GM13977 (cell line): ENCODE results near the gene ERC2.

Experiments used
- DNase-seq: peaks from one replicate; pipeline ENCODE4 v3.0.0; 2012; ENCODE audit warnings: low spot score
- CTCF ChIP-seq: IDR thresholded peaks from 2 replicates; pipeline ENCODE4 v1.5.1; 2012; ENCODE audit warnings: mild to moderate bottlenecking, control low read depth; ENCODE audit not compliant: insufficient read depth; ENCODE audit errors: extremely low read depth, missing control alignments
- in situ Hi-C: fragments of 300-500 bp; cut with MboI; formaldehyde crosslinking; loops from one replicate; pipeline ENCODE4 v1.12.0; 2022; ENCODE audit warnings: low sequenced_read_pairs, low pct_unique_long_range_greater_than_20kb, mixed read lengths, inconsistent platforms; ENCODE audit not compliant: unreplicated experiment

Gene ERC2

GRCh38 chr3:55720614-55721013 lies 747.7 kb downstream of the ERC2 start:
- TF ChIP-seq CTCF = peak; percentile 34
- in situ Hi-C loops = loop anchor here (10.0 kb wide), 1 partner anchor 226 kb away; no protein-coding TSS in a partner anchor
- peak; percentile 50 for DNase-seq

- in situ Hi-C loops = no loop called here
- DNase-seq = no peak
- no peak for TF ChIP-seq CTCF
Measured at GRCh38 chr3:55719508-55719907, 748.8 kb downstream of the ERC2 start.

GRCh38 chr3:55719006-55719405 lies 749.3 kb downstream of the ERC2 start:
- in situ Hi-C loops = no loop called here
- DNase-seq = no peak
- no peak for TF ChIP-seq CTCF

- DNase-seq = no peak
- in situ Hi-C loops = no loop called here
- TF ChIP-seq CTCF = no peak
Measured at GRCh38 chr3:55718521-55718921, 749.7 kb downstream of the ERC2 start.

GRCh38 chr3:55718074-55718473 lies 750.2 kb downstream of the ERC2 start:
- in situ Hi-C loops = no loop called here
- no peak for TF ChIP-seq CTCF
- DNase-seq = no peak

- no peak for DNase-seq
- TF ChIP-seq CTCF = no peak
Measured at GRCh38 chr3:55717481-55717880, 750.8 kb downstream of the ERC2 start.

GRCh38 chr3:55716611-55717225 lies 751.5 kb downstream of the ERC2 start:
- in situ Hi-C loops = no loop called here
- TF ChIP-seq CTCF = no peak
- DNase-seq = no peak

More at GRCh38 chr3:55717481-55717880, 750.8 kb downstream of the ERC2 start:
- in situ Hi-C loops = no loop called here
